ENCODE data around the gene WDR11. TPM values are rescaled to one million over a fixed set of nuclear protein-coding genes. Genes with fewer than 3 reads are reported as not detected.

The WDR11 gene
- polyA plus RNA-seq, 2 of the 4 experiments (the other 2 are of a cell fraction) = 34.4 to 87.1 TPM

DNA sequence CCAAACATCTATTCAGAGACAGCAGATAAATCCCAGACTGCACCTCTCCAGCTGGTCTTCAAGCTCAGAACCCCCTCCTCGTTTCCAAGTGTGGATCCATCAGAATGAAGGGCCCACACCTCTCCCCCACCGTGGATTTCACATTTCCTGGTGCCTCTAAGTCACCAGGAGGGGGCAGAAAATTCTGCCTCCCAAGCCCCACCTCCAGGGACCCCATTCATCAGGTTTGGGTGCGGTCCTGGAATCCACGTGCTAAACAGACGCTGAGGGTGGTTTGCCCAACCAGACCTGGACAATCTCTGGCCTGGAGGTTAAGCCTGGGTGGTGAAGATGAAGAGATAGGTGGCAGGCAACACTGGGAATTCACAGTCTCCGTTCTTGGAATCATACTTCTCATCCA lies 92.4 kb downstream of the WDR11 start (continued):
- no peak for TF ChIP-seq TFCP2L1 (CRISPR knock-in tag; IDR thresholded peaks at IDR 0.05)
- no peak for TF ChIP-seq BHLHE40 (IDR thresholded peaks at IDR 0.05; ENCODE audit: low read depth, low read length)
- TF ChIP-seq CEBPB (IDR thresholded peaks at IDR 0.05) = no peak
- TF ChIP-seq CBX2 (IDR thresholded peaks at IDR 0.05; ENCODE audit: borderline replicate concordance, low read depth) = no peak
- no peak for TF ChIP-seq RCOR1 (IDR thresholded peaks at IDR 0.05; ENCODE audit: low read depth, low read length)
- no peak for TF ChIP-seq FOSL2 (IDR thresholded peaks at IDR 0.05)
- TF ChIP-seq FOSL2 (CRISPR knock-in tag; IDR thresholded peaks at IDR 0.05) = no peak
- TF ChIP-seq, protein P1, sequence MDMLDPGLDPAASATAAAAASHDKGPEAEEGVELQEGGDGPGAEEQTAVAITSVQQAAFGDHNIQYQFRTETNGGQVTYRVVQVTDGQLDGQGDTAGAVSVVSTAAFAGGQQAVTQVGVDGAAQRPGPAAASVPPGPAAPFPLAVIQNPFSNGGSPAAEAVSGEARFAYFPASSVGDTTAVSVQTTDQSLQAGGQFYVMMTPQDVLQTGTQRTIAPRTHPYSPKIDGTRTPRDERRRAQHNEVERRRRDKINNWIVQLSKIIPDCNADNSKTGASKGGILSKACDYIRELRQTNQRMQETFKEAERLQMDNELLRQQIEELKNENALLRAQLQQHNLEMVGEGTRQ (IDR thresholded peaks at IDR 0.05) = no peak

DNA sequence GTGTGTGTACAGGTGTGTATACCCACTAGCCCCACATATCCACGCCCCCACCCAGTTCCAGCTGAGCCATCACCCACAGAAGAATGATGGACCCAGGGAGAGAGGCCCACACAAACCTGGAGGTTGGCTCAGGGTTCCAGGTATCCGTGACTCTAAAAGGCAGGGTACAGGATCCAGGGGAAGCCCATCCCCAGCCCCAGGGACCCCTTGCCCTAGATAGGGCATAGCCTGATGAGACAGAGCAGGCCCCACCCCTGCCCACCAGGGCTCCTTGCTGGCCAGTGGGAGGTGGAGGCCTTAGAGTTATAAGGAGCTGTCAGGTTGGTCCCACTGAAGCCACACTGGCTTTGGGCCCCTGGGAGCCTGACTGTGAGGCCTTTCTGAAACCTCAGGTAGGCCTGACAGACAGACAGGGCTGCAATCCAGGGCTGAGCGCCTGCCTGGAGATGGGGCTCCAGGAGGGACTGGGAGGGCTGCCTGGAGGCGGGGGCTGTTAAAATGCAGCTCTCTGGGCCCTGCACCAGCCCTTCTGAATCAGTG lies 93.5 kb downstream of the WDR11 start:
- FAIRE-seq (no peak), ATAC-seq (no peak), DNase-seq (ENCODE audit: low read depth in 1 of 2, low spot score in 1 of 2) (no peak)
- Histone ChIP-seq H3K9me3 (peaks cover 3% of the 10 kb centered on the region; the same call in 1 of the 3 replicates), H3K27ac (no peak overlapping the region), H3K4me3 (no peak overlapping the region), H3K4me2 (no peak overlapping the region), H3K4me1 (no peaks in the 10 kb centered on the region)
- TF ChIP-seq, protein P2, sequence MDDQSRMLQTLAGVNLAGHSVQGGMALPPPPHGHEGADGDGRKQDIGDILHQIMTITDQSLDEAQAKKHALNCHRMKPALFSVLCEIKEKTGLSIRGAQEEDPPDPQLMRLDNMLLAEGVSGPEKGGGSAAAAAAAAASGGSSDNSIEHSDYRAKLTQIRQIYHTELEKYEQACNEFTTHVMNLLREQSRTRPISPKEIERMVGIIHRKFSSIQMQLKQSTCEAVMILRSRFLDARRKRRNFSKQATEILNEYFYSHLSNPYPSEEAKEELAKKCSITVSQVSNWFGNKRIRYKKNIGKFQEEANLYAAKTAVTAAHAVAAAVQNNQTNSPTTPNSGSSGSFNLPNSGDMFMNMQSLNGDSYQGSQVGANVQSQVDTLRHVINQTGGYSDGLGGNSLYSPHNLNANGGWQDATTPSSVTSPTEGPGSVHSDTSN (IDR thresholded peaks at IDR 0.05) = no peak
- TF ChIP-seq JUN (IDR thresholded peaks at IDR 0.05) = no peak
- TF ChIP-seq, protein P3, sequence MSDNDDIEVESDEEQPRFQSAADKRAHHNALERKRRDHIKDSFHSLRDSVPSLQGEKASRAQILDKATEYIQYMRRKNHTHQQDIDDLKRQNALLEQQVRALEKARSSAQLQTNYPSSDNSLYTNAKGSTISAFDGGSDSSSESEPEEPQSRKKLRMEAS (IDR thresholded peaks at IDR 0.05) = no peak
- no peak for TF ChIP-seq HOXB13 (CRISPR knock-in tag; IDR thresholded peaks at IDR 0.05; ENCODE audit: low read depth)
- no peak for TF ChIP-seq FOSL2 (IDR thresholded peaks at IDR 0.05)
- no peak for TF ChIP-seq FOSL2 (CRISPR knock-in tag; IDR thresholded peaks at IDR 0.05)
- TF ChIP-seq ZFP36 (IDR thresholded peaks at IDR 0.05; ENCODE audit: borderline replicate concordance, partially characterized antibody) = no peak
- no peak for TF ChIP-seq FOSB (CRISPR knock-in tag; IDR thresholded peaks at IDR 0.05)
- no peak for TF ChIP-seq RARB (CRISPR knock-in tag; IDR thresholded peaks at IDR 0.05)
- TF ChIP-seq GATA3 (IDR thresholded peaks at IDR 0.05; ENCODE audit: borderline replicate concordance) = no peak
- no peak for TF ChIP-seq MAZ (IDR thresholded peaks at IDR 0.05; ENCODE audit: borderline replicate concordance, low read depth, low read length)
- no peak for TF ChIP-seq CBX2 (IDR thresholded peaks at IDR 0.05; ENCODE audit: borderline replicate concordance, low read depth)
- TF ChIP-seq TP53 (CRISPR knock-in tag; IDR thresholded peaks at IDR 0.05) = no peak
- TF ChIP-seq, protein P4, sequence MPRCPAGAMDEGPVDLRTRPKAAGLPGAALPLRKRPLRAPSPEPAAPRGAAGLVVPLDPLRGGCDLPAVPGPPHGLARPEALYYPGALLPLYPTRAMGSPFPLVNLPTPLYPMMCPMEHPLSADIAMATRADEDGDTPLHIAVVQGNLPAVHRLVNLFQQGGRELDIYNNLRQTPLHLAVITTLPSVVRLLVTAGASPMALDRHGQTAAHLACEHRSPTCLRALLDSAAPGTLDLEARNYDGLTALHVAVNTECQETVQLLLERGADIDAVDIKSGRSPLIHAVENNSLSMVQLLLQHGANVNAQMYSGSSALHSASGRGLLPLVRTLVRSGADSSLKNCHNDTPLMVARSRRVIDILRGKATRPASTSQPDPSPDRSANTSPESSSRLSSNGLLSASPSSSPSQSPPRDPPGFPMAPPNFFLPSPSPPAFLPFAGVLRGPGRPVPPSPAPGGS (IDR thresholded peaks at IDR 0.05) = no peak
- no peak for TF ChIP-seq HDAC2 (IDR thresholded peaks at IDR 0.05)
- no peak for TF ChIP-seq PHF8 (IDR thresholded peaks at IDR 0.05; ENCODE audit: borderline replicate concordance, low read depth)
- TF ChIP-seq JUNB (IDR thresholded peaks at IDR 0.05) = no peak
- TF ChIP-seq TFCP2L1 (CRISPR knock-in tag; IDR thresholded peaks at IDR 0.05) = no peak
- no peak for TF ChIP-seq SMC3 (IDR thresholded peaks at IDR 0.05)
- no peak for TF ChIP-seq RNF2 (IDR thresholded peaks at IDR 0.05; ENCODE audit: borderline replicate concordance, low read depth)
- ChIA-PET CTCF (interaction anchor here (1.2 to 3.4 kb wide), 6 partner anchors 657 to 956 kb away, joined by 3 to 24 read pairs (median 8); no protein-coding TSS in a partner anchor), POLR2A (no interaction called here)
- WGBS (ENCODE audit: missing lambda C conversion rate) = 67% methylated on average over 4 of the region's 4 CpGs

DNA sequence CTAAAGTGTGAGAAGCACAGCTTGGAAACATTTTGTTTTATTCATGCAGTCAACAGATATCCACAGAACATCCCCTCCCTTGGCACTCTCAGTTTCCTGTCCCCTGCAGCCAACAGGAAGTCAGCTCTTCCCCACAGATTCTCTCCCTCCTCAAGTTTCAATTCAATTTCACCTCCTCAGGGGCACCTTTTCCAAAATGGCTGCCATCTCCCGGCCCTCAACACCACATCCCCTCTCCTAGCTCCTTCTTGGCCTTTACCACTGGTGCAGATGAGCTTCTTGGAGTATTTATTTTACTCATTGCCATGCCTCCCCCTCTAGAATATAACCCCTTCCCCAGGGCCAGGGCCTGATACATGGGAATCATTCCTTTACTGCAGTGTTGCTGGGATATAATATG lies 94.0 kb downstream of the WDR11 start:
- Histone ChIP-seq H3K27ac (no peak overlapping the region), H3K4me1 (no peaks in the 10 kb centered on the region), H3K4me3 (no peak overlapping the region), H3K4me2 (no peak overlapping the region), H3K9me3 (peaks cover 3% of the 10 kb centered on the region; the same call in 1 of the 3 replicates)
- ChIA-PET CTCF (interaction anchor here (1.2 to 2.7 kb wide), 5 partner anchors 31 to 956 kb away, joined by 3 to 12 read pairs (median 6); no protein-coding TSS in a partner anchor), POLR2A (no interaction called here)
- ATAC-seq = no peak
- FAIRE-seq = no peak
- no peak for DNase-seq (ENCODE audit: low read depth in 1 of 2, low spot score in 1 of 2)
- WGBS (ENCODE audit: missing lambda C conversion rate) = 56% methylated on average over 1 of the region's 1 CpG
- TF ChIP-seq, protein P5, sequence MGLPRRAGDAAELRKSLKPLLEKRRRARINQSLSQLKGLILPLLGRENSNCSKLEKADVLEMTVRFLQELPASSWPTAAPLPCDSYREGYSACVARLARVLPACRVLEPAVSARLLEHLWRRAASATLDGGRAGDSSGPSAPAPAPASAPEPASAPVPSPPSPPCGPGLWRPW (IDR thresholded peaks at IDR 0.05) = no peak
- TF ChIP-seq FOSL2 (IDR thresholded peaks at IDR 0.05) (no peak), FOSL2 (CRISPR knock-in tag; IDR thresholded peaks at IDR 0.05) (no peak), HOXA7 (CRISPR knock-in tag; IDR thresholded peaks at IDR 0.05) (no peak), CBX2 (IDR thresholded peaks at IDR 0.05; ENCODE audit: borderline replicate concordance, low read depth) (no peak), NPAS2 (CRISPR knock-in tag; IDR thresholded peaks at IDR 0.05; ENCODE audit: borderline replicate concordance) (no peak), ZFP36 (IDR thresholded peaks at IDR 0.05; ENCODE audit: borderline replicate concordance, partially characterized antibody) (no peak), ESRRA (IDR thresholded peaks at IDR 0.05; ENCODE audit: borderline replicate concordance, low read length) (no peak), CBX8 (IDR thresholded peaks at IDR 0.05) (no peak), EHMT2 (IDR thresholded peaks at IDR 0.05; ENCODE audit: low read depth) (no peak), POLR2A (IDR thresholded peaks at IDR 0.05; ENCODE audit: low read length) (no peak), MAZ (IDR thresholded peaks at IDR 0.05; ENCODE audit: borderline replicate concordance, low read depth, low read length) (no peak), HDAC2 (IDR thresholded peaks at IDR 0.05) (no peak)
- TF ChIP-seq, protein P4 (IDR thresholded peaks at IDR 0.05) = no peak

Measured in A549 (cell line).